Measurements from ENCODE around the gene MIEF2. TPM values are rescaled to one million over a fixed set of nuclear protein-coding genes. Genes with fewer than 3 reads are reported as not detected.
"Not testable (repeated sequence)": the region's sequence is repeated elsewhere in the genome, so short reads cannot be mapped to it uniquely, and the experiment has no call there.

The MIEF2 gene
- total RNA-seq, 4 donors from 2014 or later: 10.8 to 19.0 (median 12.5) TPM

DNA sequence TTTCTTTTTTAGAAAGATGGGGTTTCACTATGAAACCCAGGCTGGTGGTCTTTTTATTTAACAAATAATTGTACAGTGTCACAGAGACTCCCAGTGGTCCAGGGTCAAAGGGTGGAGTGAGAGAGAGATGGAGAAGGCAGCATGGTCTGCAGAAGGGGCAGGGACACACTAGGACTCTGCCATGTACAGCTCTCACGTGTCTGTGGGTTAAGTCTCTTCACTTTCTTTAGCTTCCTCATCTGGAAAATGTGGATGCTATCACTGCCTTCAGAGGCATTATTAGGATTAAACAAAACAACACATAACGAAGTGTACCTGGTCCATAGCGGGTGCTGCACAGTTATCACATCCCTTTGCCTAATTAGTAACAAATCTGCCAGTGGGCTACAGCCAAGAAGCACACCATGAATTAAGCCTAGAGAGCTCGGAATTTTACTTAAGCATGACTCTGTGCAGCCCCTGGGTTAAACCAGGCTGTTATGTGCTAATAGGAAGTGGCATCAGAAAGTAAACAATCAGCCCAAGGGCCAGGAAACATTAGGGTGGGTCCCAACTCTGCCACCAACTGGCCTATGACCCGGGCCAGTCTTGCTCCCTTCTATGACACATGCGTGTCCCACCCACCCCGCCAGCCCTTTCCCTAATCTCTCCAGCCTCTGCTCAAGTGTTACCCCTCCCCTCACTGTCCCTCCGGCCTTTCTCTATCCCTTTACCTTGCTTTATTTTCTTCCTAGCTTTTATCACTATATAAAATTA lies 40.4 kb downstream of the MIEF2 start:
- Histone ChIP-seq H3K4me1 (no peaks in the 10 kb centered on the region), H3K9me3 (no peaks in the 10 kb centered on the region), H3K4me3 (no peak overlapping the region), H3K27ac (no peak overlapping the region), H3K36me3 (peaks cover 0 to 95% of the 10 kb centered on the region in 2 donors), H3K27me3 (no peaks in the 10 kb centered on the region)
- 83 to 84% methylated on average over 4 to 7 of the region's 8 CpGs for WGBS, 2 donors (ENCODE audit: low coverage in 1 of 2)
- TF ChIP-seq POLR2AphosphoS5 (IDR thresholded peaks at IDR 0.05): no peak
- peak; percentile 31 for ATAC-seq

DNA sequence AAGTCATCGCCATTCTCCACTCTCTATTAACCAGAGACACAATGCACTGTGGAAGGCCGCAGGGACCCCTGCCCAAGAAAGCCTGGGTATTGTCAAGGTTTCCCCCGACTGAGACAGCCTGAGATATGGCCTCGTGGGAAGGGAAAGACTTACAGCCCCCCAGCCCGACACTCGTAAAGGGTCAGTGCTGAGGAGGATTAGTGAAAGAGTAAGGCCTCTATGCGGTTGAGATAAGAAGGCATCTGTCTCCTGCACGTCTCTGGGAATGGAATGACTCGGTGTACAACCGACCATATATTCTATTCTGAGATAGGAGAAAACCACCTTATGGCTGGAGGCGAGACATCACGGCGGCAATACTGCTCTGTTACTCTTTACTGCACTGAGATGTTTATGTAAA lies 42.7 kb downstream of the MIEF2 start:
- peaks cover 0 to 98% of the 10 kb centered on the region in 2 donors for H3K36me3 ChIP-seq

DNA sequence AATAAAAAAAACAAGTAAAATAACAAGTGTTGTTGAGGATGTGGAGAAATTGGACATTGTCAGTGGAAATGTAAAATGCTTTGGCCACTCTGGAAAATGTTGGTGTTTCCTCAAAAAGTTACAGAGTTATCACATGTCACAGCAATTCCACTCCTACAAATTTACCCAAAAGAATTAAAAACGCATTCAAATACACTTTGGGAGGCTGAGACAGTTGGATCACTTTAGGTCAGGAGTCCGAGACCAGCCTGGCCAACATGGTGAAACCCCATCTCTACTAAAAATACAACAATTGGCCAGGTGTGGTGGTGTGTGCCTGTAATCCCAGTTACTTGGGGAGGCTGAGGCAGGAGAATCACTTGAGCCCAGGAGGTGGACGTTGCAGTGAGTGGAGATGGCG lies 48.7 kb downstream of the MIEF2 start:
- H3K36me3 ChIP-seq: peaks cover 0 to 67% of the 10 kb centered on the region in 2 donors
- H3K27ac ChIP-seq: no peak overlapping the region
- TF ChIP-seq EP300 (IDR thresholded peaks at IDR 0.05) (no peak), POLR2AphosphoS5 (IDR thresholded peaks at IDR 0.05) (no peak), POLR2A (IDR thresholded peaks at IDR 0.05) (no peak)
- TF ChIP-seq, protein P1, sequence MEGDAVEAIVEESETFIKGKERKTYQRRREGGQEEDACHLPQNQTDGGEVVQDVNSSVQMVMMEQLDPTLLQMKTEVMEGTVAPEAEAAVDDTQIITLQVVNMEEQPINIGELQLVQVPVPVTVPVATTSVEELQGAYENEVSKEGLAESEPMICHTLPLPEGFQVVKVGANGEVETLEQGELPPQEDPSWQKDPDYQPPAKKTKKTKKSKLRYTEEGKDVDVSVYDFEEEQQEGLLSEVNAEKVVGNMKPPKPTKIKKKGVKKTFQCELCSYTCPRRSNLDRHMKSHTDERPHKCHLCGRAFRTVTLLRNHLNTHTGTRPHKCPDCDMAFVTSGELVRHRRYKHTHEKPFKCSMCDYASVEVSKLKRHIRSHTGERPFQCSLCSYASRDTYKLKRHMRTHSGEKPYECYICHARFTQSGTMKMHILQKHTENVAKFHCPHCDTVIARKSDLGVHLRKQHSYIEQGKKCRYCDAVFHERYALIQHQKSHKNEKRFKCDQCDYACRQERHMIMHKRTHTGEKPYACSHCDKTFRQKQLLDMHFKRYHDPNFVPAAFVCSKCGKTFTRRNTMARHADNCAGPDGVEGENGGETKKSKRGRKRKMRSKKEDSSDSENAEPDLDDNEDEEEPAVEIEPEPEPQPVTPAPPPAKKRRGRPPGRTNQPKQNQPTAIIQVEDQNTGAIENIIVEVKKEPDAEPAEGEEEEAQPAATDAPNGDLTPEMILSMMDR (IDR thresholded peaks at IDR 0.05): no peak
- H3K27me3 ChIP-seq: no peaks in the 10 kb centered on the region
- WGBS, 2 donors (ENCODE audit: low coverage in 1 of 2): 94 to 100% methylated on average over 4 of the region's 4 CpGs
- H3K4me3 ChIP-seq: no peak overlapping the region
- peaks cover 0 to 29% (median 14%) of the 10 kb centered on the region in 3 donors for H3K4me1 ChIP-seq
- no peak for ATAC-seq
- H3K9me3 ChIP-seq: no peaks in the 10 kb centered on the region

More for the DNA sequence above, 42.7 kb downstream of the MIEF2 start:
- H3K4me1 ChIP-seq, H3K4me3 ChIP-seq, ATAC-seq, H3K27me3 ChIP-seq, H3K9me3 ChIP-seq, H3K27ac ChIP-seq: not testable (repeated sequence)
- WGBS, 2 donors (ENCODE audit: low coverage in 1 of 2): 76 to 87% methylated on average over 5 to 12 of the region's 13 CpGs

DNA sequence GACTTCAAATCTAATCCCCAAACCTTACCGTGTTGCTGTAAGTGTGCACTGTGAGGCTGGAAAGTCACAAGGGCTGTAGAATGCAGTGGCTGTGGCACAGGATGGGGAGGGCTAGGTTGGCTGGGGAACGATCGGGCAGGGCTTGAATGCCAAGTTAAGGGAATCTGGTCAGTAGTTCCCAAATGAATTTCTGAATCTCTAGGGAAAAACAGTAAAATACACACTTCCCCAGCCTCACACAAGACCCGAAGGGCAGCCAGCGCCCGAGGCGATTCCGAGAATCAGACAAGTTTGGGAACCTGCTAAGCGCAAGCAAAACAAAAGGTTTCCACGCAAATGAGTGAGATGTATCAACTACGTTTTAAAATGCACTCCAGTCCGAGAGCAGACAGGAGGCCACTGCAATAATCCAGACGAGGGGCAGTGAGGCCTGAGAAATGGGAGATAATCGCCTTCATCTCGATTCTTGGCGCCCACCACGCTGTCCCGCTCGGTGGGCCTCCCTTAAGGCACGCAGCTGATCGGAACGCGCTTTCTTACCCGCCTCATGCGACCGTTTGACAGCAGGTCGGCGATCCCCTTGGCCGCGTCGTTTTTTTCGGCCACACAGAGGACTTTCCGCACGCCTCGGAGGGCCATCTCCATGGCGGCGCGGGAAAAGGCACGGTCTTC lies 53.7 kb downstream of the MIEF2 start:
- Histone ChIP-seq H3K9me3 (no peaks in the 10 kb centered on the region), H3K27ac (peak overlapping the region; percentile 41 to 93 (median 88)), H3K4me1 (peaks cover 15 to 69% (median 49%) of the 10 kb centered on the region in 3 donors), H3K4me3 (peak overlapping the region; percentile 89 to 94), H3K36me3 (peaks cover 0 to 48% of the 10 kb centered on the region in 2 donors), H3K27me3 (no peaks in the 10 kb centered on the region)
- TF ChIP-seq, protein P1 (IDR thresholded peaks at IDR 0.05): no peak
- TF ChIP-seq EP300 (IDR thresholded peaks at IDR 0.05) (no peak), POLR2A (IDR thresholded peaks at IDR 0.05) (no peak), POLR2AphosphoS5 (IDR thresholded peaks at IDR 0.05) (no peak)
- no peak for ATAC-seq
- 0 to 1% methylated on average over 26 to 28 of the region's 39 CpGs for WGBS, 2 donors (ENCODE audit: low coverage in 1 of 2)

DNA sequence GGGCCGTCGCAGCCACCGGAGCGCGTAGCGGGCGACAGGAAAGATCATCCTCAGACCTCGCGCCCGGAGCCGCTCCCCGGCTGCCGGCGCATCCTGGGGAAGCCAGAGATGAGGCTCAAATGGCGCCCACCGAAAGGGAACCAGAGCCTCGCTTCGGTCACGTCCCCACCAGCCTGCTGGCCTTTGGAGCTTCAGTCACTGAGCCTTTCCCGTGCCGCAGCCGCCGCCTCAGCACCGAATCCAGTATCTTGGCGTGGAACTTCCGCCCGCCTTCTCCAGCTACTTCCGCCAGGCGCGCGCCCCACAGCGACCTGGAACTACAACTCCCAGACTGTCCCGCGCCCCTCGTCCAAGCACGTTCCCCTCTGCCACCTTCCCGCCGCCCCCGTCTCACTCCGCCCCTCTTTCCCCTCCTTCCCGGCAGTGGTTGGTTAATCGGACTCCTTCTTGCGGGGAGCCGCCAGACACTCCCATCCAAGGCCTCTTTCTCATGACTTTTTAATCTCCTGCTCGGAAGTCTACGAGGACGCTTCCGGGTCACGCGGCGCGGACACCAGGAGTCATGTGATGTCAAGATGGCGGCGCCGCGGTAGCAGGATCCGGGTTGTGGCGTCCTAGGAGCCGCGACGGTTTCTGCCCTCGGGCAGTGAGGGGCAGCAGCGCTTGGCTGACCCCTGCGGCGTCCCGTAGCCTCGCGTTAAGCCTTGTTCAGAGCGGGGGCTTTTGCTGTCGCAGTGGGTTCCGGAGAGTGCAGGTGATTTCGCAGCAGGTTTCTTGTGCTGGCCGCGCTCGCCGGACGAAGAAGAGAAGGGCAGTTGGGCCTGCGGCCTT lies 54.5 kb downstream of the MIEF2 start, which contains the start of the genes SMCR8 and TOP3A:
Gene SMCR8, plus strand, starts transcription at position 563 of the 831 bp plus-strand sequence. CDS start 497 bp downstream, outside the sequence.
Gene TOP3A, minus strand, starts transcription at position 264 of the 831 bp plus-strand sequence. Its CDS starts 216 bp downstream, at position 48.
- peak; percentile 99 for ATAC-seq
- H3K27me3 ChIP-seq: no peaks in the 10 kb centered on the region
- TF ChIP-seq EP300 (IDR thresholded peaks at IDR 0.05) (no peak), POLR2A (IDR thresholded peaks at IDR 0.05) (peak; percentile 29 to 32), POLR2AphosphoS5 (IDR thresholded peaks at IDR 0.05) (peak; percentile 84)
- TF ChIP-seq, protein P1 (IDR thresholded peaks at IDR 0.05): peak in 2 of 4 experiments; percentile 19 to 39
- WGBS, 2 donors (ENCODE audit: low coverage in 1 of 2): 0% methylated on average over 10 of the region's 78 CpGs; no CpG with 5 or more reads in 1 of the 2 donors
- H3K4me3 ChIP-seq: peak within 1 kb of the TSS; percentile 89 to 94
- H3K27ac ChIP-seq: peak within 1 kb of the TSS; percentile 81 to 93 (median 88)
- H3K4me1 ChIP-seq: peaks cover 15 to 77% (median 56%) of the 10 kb centered on the region in 3 donors
- peaks cover 0 to 50% of the 10 kb centered on the region in 2 donors for H3K36me3 ChIP-seq
- no peaks in the 10 kb centered on the region for H3K9me3 ChIP-seq
